A549 (cell line): Measurements from ENCODE around the gene RERE. TPM values are rescaled to one million over a fixed set of nuclear protein-coding genes. Genes with fewer than 3 reads are reported as not detected.

ENCODE experiments used
- ATAC-seq, 2 experiments: fragments of 200-7000 bp in 1 of 2; fragments of >200 bp in 1 of 2; cut with Nextera tagmentation in 1 of 2; cut with Tn5 transposase in 1 of 2; 3 replicates each; pipeline versions ENCODE4 v1.8.0 to v1.9.1; 2018 to 2020; ENCODE audit warnings: mild to moderate bottlenecking in 1 of 2, moderate library complexity in 1 of 2
- CTCF ChIA-PET: fragments of 300-600 bp; sonication (Branson Sonifier 250); formaldehyde crosslinking; extraction: SDS; loops from one replicate; lab custom pipeline; 2021; ENCODE audit warnings: antibody characterized with exemption, inconsistent platforms; lab: Yijun Ruan, JAX
- POLR2A ChIA-PET: fragments of 350-600 bp; formaldehyde crosslinking; extraction: SDS; loops from one replicate; lab custom pipeline; 2021; ENCODE audit warnings: antibody characterized with exemption, inconsistent platforms; lab: Yijun Ruan, JAX
- DNase-seq, 2 experiments: peaks; one replicate each; pipeline versions ENCODE4 v3.0.0 to v3.0.0-alpha.2; 2011 to 2016; ENCODE audit warnings: low read depth in 1 of 2, low spot score in 1 of 2
- FAIRE-seq: peaks from 2 replicates; lab custom pipeline; 2011; peaks lifted over from hg19 to GRCh38; lab: Jason Lieb, UNC
- H3K27ac ChIP-seq, 2 experiments: fragments of >200 bp; sonication (Bioruptor Twin); formaldehyde crosslinking; 3 replicates each; pipeline ENCODE4 v1.5.1; 2016 to 2017
- H3K4me1 ChIP-seq: fragments of >200 bp; sonication (Bioruptor Twin); formaldehyde crosslinking; 3 replicates; pipeline ENCODE4 v1.6.1; 2016
- H3K4me2 ChIP-seq: fragments of >200 bp; sonication (Bioruptor Twin); formaldehyde crosslinking; 3 replicates; pipeline ENCODE4 v1.6.1; 2016
- H3K4me3 ChIP-seq: fragments of >200 bp; sonication (Bioruptor Twin); formaldehyde crosslinking; 3 replicates; pipeline ENCODE4 v1.5.1; 2016
- H3K9me3 ChIP-seq: fragments of >200 bp; sonication (Bioruptor Twin); formaldehyde crosslinking; 3 replicates; pipeline ENCODE4 v1.6.1; 2016
- BHLHE40 ChIP-seq: IDR thresholded peaks from 2 replicates; pipeline ENCODE4 v1.6.1; 2012; ENCODE audit warnings: low read depth, low read length, inconsistent platforms
- CBX2 ChIP-seq: fragments of 200-600 bp; sonication (generic); IDR thresholded peaks from 2 replicates; pipeline ENCODE4 v1.6.1; 2016; ENCODE audit warnings: low read depth, mild to moderate bottlenecking, borderline replicate concordance
- CEBPB ChIP-seq, 2 experiments: fragments of >200 bp in 1 of 2; sonication (Bioruptor Twin) in 1 of 2; formaldehyde crosslinking in 1 of 2; IDR thresholded peaks; 2 replicates each; pipeline ENCODE4 v1.6.1; 2012 to 2016
- CHD2 ChIP-seq: fragments of 150-350 bp; IDR thresholded peaks from 2 replicates; pipeline ENCODE4 v1.6.1; 2014; ENCODE audit warnings: low read length; ENCODE audit not compliant: partially characterized antibody
- CHD4 ChIP-seq: fragments of 200-600 bp; sonication (generic); IDR thresholded peaks from 2 replicates; pipeline ENCODE4 v1.6.1; 2016; ENCODE audit warnings: antibody characterized with exemption, mild to moderate bottlenecking, borderline replicate concordance
- E2F6 ChIP-seq: IDR thresholded peaks from 2 replicates; pipeline ENCODE4 v1.6.1; 2012; ENCODE audit warnings: low read depth, borderline replicate concordance
- FOXS1 ChIP-seq: fragments of 250-450 bp; sonication (Bioruptor Pico); IDR thresholded peaks from 2 replicates; pipeline ENCODE4 v1.5.0; 2020; ENCODE audit warnings: mild to moderate bottlenecking, moderate library complexity
- GATA3 ChIP-seq: IDR thresholded peaks from 2 replicates; pipeline ENCODE4 v1.6.1; 2012; ENCODE audit warnings: borderline replicate concordance
- HDAC2 ChIP-seq: fragments of 200-600 bp; sonication (generic); IDR thresholded peaks from 2 replicates; pipeline ENCODE4 v1.6.1; 2016
- HES2 ChIP-seq: fragments of >200 bp; sonication (Bioruptor Twin); formaldehyde crosslinking; IDR thresholded peaks from 2 replicates; pipeline ENCODE4 v1.6.1; 2016
- HMGXB4 ChIP-seq: fragments of 250-450 bp; sonication (Bioruptor Pico); IDR thresholded peaks from 2 replicates; pipeline ENCODE4 v1.5.0; 2021; ENCODE audit warnings: mild to moderate bottlenecking, moderate library complexity, borderline replicate concordance
- KDM1A ChIP-seq: fragments of 200-600 bp; sonication (generic); IDR thresholded peaks from 2 replicates; pipeline ENCODE4 v1.6.1; 2016; ENCODE audit warnings: low read depth, mild to moderate bottlenecking
- KDM5A ChIP-seq: fragments of 200-600 bp; sonication (generic); IDR thresholded peaks from 2 replicates; pipeline ENCODE4 v1.6.1; 2016; ENCODE audit warnings: antibody characterized with exemption, mild to moderate bottlenecking
- MAFK ChIP-seq: fragments of 450-650 bp; IDR thresholded peaks from 2 replicates; pipeline ENCODE4 v1.6.1; 2014; ENCODE audit not compliant: partially characterized antibody
- NFE2L2 ChIP-seq: fragments of 150-350 bp; conservative IDR thresholded peaks from 2 replicates; pipeline ENCODE4 v1.6.1; 2014; ENCODE audit warnings: low read length
- NPAS2 ChIP-seq: fragments of 250-450 bp; sonication (Bioruptor Pico); IDR thresholded peaks from 2 replicates; pipeline ENCODE4 v1.8.0; 2022; ENCODE audit warnings: mild to moderate bottlenecking, moderate library complexity, borderline replicate concordance
- NR3C1 ChIP-seq: fragments of >200 bp; sonication (Bioruptor Twin); formaldehyde crosslinking; IDR thresholded peaks from 3 replicates; pipeline ENCODE4 v1.6.1; 2017
- PHF8 ChIP-seq: fragments of 200-600 bp; sonication (generic); IDR thresholded peaks from 2 replicates; pipeline ENCODE4 v1.6.1; 2016; ENCODE audit warnings: low read depth, mild to moderate bottlenecking, antibody characterized with exemption, moderate library complexity, borderline replicate concordance
- RCOR1 ChIP-seq: fragments of 150-350 bp; IDR thresholded peaks from 2 replicates; pipeline ENCODE4 v1.6.1; 2014; ENCODE audit warnings: antibody characterized with exemption, low read length, low read depth
- REST ChIP-seq: fragments of 200-600 bp; sonication (generic); IDR thresholded peaks from 2 replicates; pipeline ENCODE4 v1.6.1; 2016; ENCODE audit warnings: antibody characterized with exemption, mild to moderate bottlenecking, moderate library complexity
- RNF2 ChIP-seq: fragments of 200-600 bp; sonication (generic); IDR thresholded peaks from 2 replicates; pipeline ENCODE4 v1.6.1; 2016; ENCODE audit warnings: low read depth, mild to moderate bottlenecking, antibody characterized with exemption, moderate library complexity, borderline replicate concordance
- SMC3 ChIP-seq: fragments of >200 bp; sonication (Bioruptor Twin); formaldehyde crosslinking; IDR thresholded peaks from 3 replicates; pipeline ENCODE4 v1.6.1; 2018; ENCODE audit warnings: inconsistent platforms
- SREBF2 ChIP-seq: fragments of 450-650 bp; IDR thresholded peaks from 2 replicates; pipeline ENCODE4 v1.6.1; 2014; ENCODE audit warnings: mild to moderate bottlenecking, moderate library complexity
- TP53 ChIP-seq: fragments of 250-450 bp; sonication (Bioruptor Pico); IDR thresholded peaks from 2 replicates; pipeline ENCODE4 v1.5.0; 2021; ENCODE audit warnings: mild to moderate bottlenecking, moderate library complexity
- USF2 ChIP-seq: fragments of 450-650 bp; IDR thresholded peaks from 2 replicates; pipeline ENCODE4 v1.6.1; 2014; ENCODE audit warnings: antibody characterized with exemption
- ZC3H11A ChIP-seq: fragments of 450-650 bp; IDR thresholded peaks from 2 replicates; pipeline ENCODE4 v1.6.1; 2014; ENCODE audit warnings: antibody characterized with exemption, mild to moderate bottlenecking
- ZFP36 ChIP-seq: fragments of 450-650 bp; IDR thresholded peaks from 2 replicates; pipeline ENCODE4 v1.6.1; 2014; ENCODE audit warnings: borderline replicate concordance; ENCODE audit not compliant: partially characterized antibody
- ZNF302 ChIP-seq: fragments of 250-450 bp; sonication (Bioruptor Pico); IDR thresholded peaks from 2 replicates; pipeline ENCODE4 v1.9.0; 2021; ENCODE audit warnings: inconsistent platforms, mild to moderate bottlenecking, moderate library complexity
- WGBS: methylation state at CpG from one replicate; pipeline ENCODE4 v1.1.6; 2017; ENCODE audit errors: missing lambda C conversion rate; 5-methylcytosine and 5-hydroxymethylcytosine counted together
- polyA plus RNA-seq, 4 experiments: library from polyadenylated mRNA; depleted of rRNA in 3 of 4; stranded (reverse); fragments of >200 nt; fragmentation: RNase III in 1 of 4; extraction: RNeasy Plus Mini Kit Qiagen cat#74134 plus additional on column Dnase treatment in 1 of 4; gene quantifications; 2 replicates in 3 of 4; 3 replicates in 1 of 4; pipeline ENCODE4 v1.2.3, GENCODE V29; 2011 to 2017

RERE gene
- polyA plus RNA-seq, 2 of the 4 experiments (the other 2 are of a cell fraction) = 12.6 to 28.6 TPM

- TF ChIP-seq CHD2 = no peak
Measured at GRCh38 chr1:8796812-8797211, 20.6 kb downstream of the RERE start (continued).

- Histone ChIP-seq H3K4me3 (no peak overlapping the region), H3K4me1 (peaks cover 13% of the 10 kb centered on the region), H3K9me3 (no peaks in the 10 kb centered on the region), H3K27ac (no peak overlapping the region), H3K4me2 (no peak overlapping the region)
- ATAC-seq = no peak
- no peak for TF ChIP-seq SMC3
- no peak for TF ChIP-seq KDM1A
- TF ChIP-seq CHD4 = no peak
- TF ChIP-seq HDAC2 = no peak
- TF ChIP-seq GATA3 = no peak
- no peak for TF ChIP-seq CEBPB (IDR thresholded peaks at IDR 0.05)
- no peak for TF ChIP-seq RCOR1
- TF ChIP-seq MAFK = no peak
- TF ChIP-seq REST = no peak
- TF ChIP-seq KDM5A = no peak
- no peak for TF ChIP-seq BHLHE40
- TF ChIP-seq PHF8 = no peak
- TF ChIP-seq ZFP36 = no peak
- TF ChIP-seq SREBF2 = no peak
- TF ChIP-seq CHD2 = no peak
- no peak for TF ChIP-seq CBX2
- CTCF ChIA-PET = interaction anchor here (0.8 kb wide), 1 partner anchor 20 kb away, joined by 3 read pairs; no protein-coding TSS in a partner anchor
- DNase-seq = no peak
- POLR2A ChIA-PET = interaction anchor here (0.7 kb wide), 1 partner anchor 22 kb away, joined by 3 read pairs; no protein-coding TSS in a partner anchor
- no peak for FAIRE-seq
- 86% methylated on average over 3 of the region's 3 CpGs for WGBS
Measured at GRCh38 chr1:8794605-8795004, 22.8 kb downstream of the RERE start.

- Histone ChIP-seq H3K4me3 (no peak overlapping the region), H3K9me3 (no peaks in the 10 kb centered on the region), H3K4me1 (peaks cover under 1% of the 10 kb centered on the region; the same call in 2 of the 3 replicates), H3K27ac (no peak overlapping the region), H3K4me2 (no peak overlapping the region)
- FAIRE-seq (no peak), DNase-seq (no peak), ATAC-seq (no peak)
- TF ChIP-seq NR3C1 (no peak), NFE2L2 (no peak), E2F6 (no peak), ZNF302 (CRISPR knock-in tag) (no peak), HES2 (no peak), NPAS2 (CRISPR knock-in tag) (no peak), CHD2 (no peak), FOXS1 (CRISPR knock-in tag) (no peak), USF2 (no peak), TP53 (CRISPR knock-in tag) (no peak), CEBPB (IDR thresholded peaks at IDR 0.05) (no peak), GATA3 (no peak), RNF2 (no peak), MAFK (no peak), HMGXB4 (CRISPR knock-in tag) (no peak), CBX2 (no peak), ZC3H11A (no peak), KDM5A (no peak)
- WGBS = 87% methylated on average over 3 of the region's 3 CpGs
- ChIA-PET CTCF (interaction anchor here (0.7 to 1.6 kb wide), 3 partner anchors 14 to 421 kb away, joined by 3 to 7 read pairs (median 5); no protein-coding TSS in a partner anchor), POLR2A (no interaction called here)
Measured at GRCh38 chr1:8791819-8792218, 25.6 kb downstream of the RERE start.
